Keratinocyte (primary cell): ENCODE results near the gene SH2D1B. TPM values are rescaled to one million over a fixed set of nuclear protein-coding genes. Genes with fewer than 3 reads are reported as not detected.

ENCODE experiments used
- DNase-seq: peaks from one replicate; pipeline ENCODE4 v3.0.0-alpha.2; 2011; ENCODE audit warnings: low read depth, missing footprints, low spot score
- FAIRE-seq: peaks from 2 replicates; lab custom pipeline; 2011; peaks lifted over from hg19 to GRCh38; lab: Jason Lieb, UNC
- H2AFZ ChIP-seq: 2 replicates; pipeline ENCODE4 v1.6.0; 2012; ENCODE audit warnings: low read length, control low read depth, inconsistent platforms; ENCODE audit not compliant: control insufficient read depth
- H3K27ac ChIP-seq: 2 replicates; pipeline ENCODE4 v1.5.1; 2011; ENCODE audit warnings: low read length; ENCODE audit not compliant: control insufficient read depth, insufficient read depth
- H3K27me3 ChIP-seq: 3 replicates; pipeline ENCODE4 v1.6.0; 2011; ENCODE audit warnings: low read length; ENCODE audit not compliant: control insufficient read depth, insufficient read depth; ENCODE audit errors: extremely low read depth
- H3K36me3 ChIP-seq, 2 experiments: 2 replicates in 1 of 2; 3 replicates in 1 of 2; pipeline ENCODE4 v1.5.1; 2011; ENCODE audit warnings: low read length in 2 of 2, mild to moderate bottlenecking in 1 of 2; ENCODE audit not compliant: control insufficient read depth in 2 of 2, insufficient read depth in 2 of 2; ENCODE audit errors: extremely low read depth in 1 of 2
- H3K4me1 ChIP-seq: 3 replicates; pipeline ENCODE4 v1.5.1; 2011; ENCODE audit warnings: low read length; ENCODE audit not compliant: control insufficient read depth, insufficient read depth; ENCODE audit errors: extremely low read depth
- H3K4me2 ChIP-seq: 3 replicates; pipeline ENCODE4 v1.6.0; 2011; ENCODE audit warnings: low read depth, low read length; ENCODE audit not compliant: control insufficient read depth, insufficient read depth; ENCODE audit errors: extremely low read depth
- H3K4me3 ChIP-seq, 3 experiments: fragments of 200-600 bp in 1 of 3; sonication (generic) in 1 of 3; 2 replicates in 2 of 3; 3 replicates in 1 of 3; pipeline ENCODE4 v1.5.1; 2011 to 2016; ENCODE audit warnings: low read length in 3 of 3, mild to moderate bottlenecking in 3 of 3, control low read depth in 2 of 3, inconsistent platforms in 1 of 3, low read depth in 1 of 3, mixed read lengths in 1 of 3, mixed run types in 1 of 3, moderate library complexity in 1 of 3; ENCODE audit not compliant: control insufficient read depth in 2 of 3, insufficient read depth in 2 of 3; ENCODE audit errors: extremely low read depth in 1 of 3
- H3K79me2 ChIP-seq: 2 replicates; pipeline ENCODE4 v1.6.0; 2012; ENCODE audit warnings: low read length; ENCODE audit not compliant: control insufficient read depth, insufficient read depth
- H3K9ac ChIP-seq: 3 replicates; pipeline ENCODE4 v1.6.0; 2011; ENCODE audit warnings: low read length; ENCODE audit not compliant: control insufficient read depth, insufficient read depth; ENCODE audit errors: extremely low read depth
- H3K9me1 ChIP-seq: 3 replicates; pipeline ENCODE4 v1.6.0; 2011; ENCODE audit warnings: low read length; ENCODE audit not compliant: control insufficient read depth, insufficient read depth; ENCODE audit errors: extremely low read depth
- H3K9me3 ChIP-seq: 2 replicates; pipeline ENCODE4 v1.5.1; 2012; ENCODE audit warnings: low read depth, low read length; ENCODE audit not compliant: control insufficient read depth
- H4K20me1 ChIP-seq: 3 replicates; pipeline ENCODE4 v1.6.0; 2011; ENCODE audit warnings: low read length; ENCODE audit not compliant: control insufficient read depth, insufficient read depth; ENCODE audit errors: extremely low read depth
- EZH2 ChIP-seq: IDR thresholded peaks from one replicate; pipeline ENCODE4 v1.6.1; 2012; ENCODE audit warnings: inconsistent platforms, mild to moderate bottlenecking, low read length, moderate library complexity
- dilution Hi-C: fragments of 300-500 bp; cut with MboI; formaldehyde crosslinking; loops from one replicate; pipeline ENCODE4 v1.7.0; 2020; ENCODE audit warnings: low sequenced_read_pairs; ENCODE audit not compliant: extremely low pct_ligation_motif_present
- polyA plus RNA-seq, 5 experiments: library from polyadenylated mRNA; depleted of rRNA in 3 of 5; stranded (reverse) in 3 of 5; stranded (forward) in 1 of 5; unstranded in 1 of 5; fragments of >200 nt; gene quantifications; 1 replicate in 1 of 5; 2 replicates in 3 of 5; 3 replicates in 1 of 5; pipeline versions ENCODE4 v1.2.1 to v1.2.3, GENCODE V29; 2011 to 2012; ENCODE audit warnings: missing spikeins in 2 of 5, low read depth in 1 of 5, low replicate concordance in 1 of 5
- TF ChIP-seq, protein P1 (sequence below), 3 experiments: IDR thresholded peaks in 1 of 3; conservative IDR thresholded peaks in 1 of 3; optimal IDR thresholded peaks in 1 of 3; 2 replicates in 2 of 3; 3 replicates in 1 of 3; pipeline versions ENCODE3 to v1.5.1; 2011; ENCODE audit warnings: low read length in 3 of 3, mild to moderate bottlenecking in 3 of 3, moderate library complexity in 2 of 3, control low read depth in 1 of 3, inconsistent platforms in 1 of 3; ENCODE audit not compliant: insufficient read depth in 2 of 3; ENCODE audit errors: extremely low read depth in 1 of 3

The SH2D1B gene
- polyA plus RNA-seq, 1 donor (not counting 4 experiments of a cell fraction or from before 2014, with no cell fraction given) = not detected

DNA sequence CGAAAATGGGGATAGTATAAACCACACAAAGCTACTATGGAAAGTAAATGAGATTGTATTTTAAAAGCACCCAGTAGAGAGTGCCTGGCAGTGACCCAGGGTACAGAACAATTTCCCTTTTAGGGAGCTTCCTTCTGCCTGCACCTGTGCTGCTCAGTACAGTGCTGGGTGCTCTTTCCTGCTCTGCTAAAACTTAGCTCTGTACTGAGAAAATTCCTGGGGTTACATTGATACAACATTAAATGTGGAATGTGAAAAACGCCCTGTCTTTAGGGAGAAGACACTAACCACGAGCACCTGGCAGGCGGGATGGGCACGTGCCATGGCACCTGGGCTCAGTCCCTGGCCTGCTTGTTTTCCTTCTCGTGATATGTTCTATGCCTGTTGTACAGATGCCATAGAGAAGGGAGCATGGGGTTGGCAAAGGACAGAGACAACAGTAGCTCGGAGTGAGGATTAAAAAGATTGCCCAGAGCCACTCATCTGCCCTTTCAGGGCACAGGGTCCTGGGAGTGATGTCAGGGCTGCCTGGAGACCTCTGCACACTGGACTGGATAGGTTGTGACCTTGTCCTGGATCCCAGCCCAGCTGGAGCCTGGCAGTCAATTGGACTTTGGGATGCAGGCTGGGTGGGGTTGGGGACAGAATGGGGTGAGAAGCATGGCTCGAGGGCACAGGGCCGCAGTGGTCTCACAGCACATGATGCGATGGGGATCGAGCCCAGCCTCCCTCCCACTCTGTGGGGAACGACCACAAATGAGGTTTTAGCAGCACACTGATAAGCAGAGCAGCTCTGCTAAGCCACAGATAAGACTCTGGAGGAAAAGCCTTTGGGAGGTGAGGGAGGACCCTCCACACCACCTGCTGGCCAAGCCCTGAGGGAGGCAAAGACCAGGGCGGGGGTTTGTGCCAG, 39.5 kb downstream of the SH2D1B start:
- H3K27ac ChIP-seq = peak overlapping the region; percentile 37
- no peak overlapping the region for H3K4me2 ChIP-seq
- no peak for TF ChIP-seq EZH2
- TF ChIP-seq, protein P1, sequence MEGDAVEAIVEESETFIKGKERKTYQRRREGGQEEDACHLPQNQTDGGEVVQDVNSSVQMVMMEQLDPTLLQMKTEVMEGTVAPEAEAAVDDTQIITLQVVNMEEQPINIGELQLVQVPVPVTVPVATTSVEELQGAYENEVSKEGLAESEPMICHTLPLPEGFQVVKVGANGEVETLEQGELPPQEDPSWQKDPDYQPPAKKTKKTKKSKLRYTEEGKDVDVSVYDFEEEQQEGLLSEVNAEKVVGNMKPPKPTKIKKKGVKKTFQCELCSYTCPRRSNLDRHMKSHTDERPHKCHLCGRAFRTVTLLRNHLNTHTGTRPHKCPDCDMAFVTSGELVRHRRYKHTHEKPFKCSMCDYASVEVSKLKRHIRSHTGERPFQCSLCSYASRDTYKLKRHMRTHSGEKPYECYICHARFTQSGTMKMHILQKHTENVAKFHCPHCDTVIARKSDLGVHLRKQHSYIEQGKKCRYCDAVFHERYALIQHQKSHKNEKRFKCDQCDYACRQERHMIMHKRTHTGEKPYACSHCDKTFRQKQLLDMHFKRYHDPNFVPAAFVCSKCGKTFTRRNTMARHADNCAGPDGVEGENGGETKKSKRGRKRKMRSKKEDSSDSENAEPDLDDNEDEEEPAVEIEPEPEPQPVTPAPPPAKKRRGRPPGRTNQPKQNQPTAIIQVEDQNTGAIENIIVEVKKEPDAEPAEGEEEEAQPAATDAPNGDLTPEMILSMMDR (optimal IDR thresholded peaks at IDR 0.05 in 1 of 3, IDR thresholded peaks at IDR 0.05 in 1 of 3, conservative IDR thresholded peaks at IDR 0.05 in 1 of 3; ENCODE audit: extremely low read depth in 1 of 3, insufficient read depth in 2 of 3, low read length in 3 of 3) = no peak

DNA sequence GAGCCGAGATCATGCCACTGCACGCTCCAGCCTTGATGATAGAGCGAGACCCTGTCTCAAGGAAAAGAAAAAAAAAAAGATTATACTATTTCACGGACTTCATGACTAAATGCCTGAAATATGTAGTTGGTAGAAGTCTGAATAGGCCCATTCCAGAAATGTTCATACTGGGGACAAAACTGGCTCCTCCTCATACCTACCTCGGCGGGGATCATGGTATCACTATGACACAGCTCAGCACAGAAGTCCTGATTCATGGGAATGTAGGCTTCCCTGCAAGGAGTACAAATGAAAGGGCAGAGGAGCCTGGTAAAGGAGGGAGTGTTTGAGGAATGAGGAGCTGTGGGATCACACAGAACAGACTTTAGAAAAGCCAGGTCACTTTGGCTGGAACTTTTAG, 40.3 kb downstream of the SH2D1B start:
- FAIRE-seq (no peak), DNase-seq (no peak)
- TF ChIP-seq, protein P1 (optimal IDR thresholded peaks at IDR 0.05 in 1 of 3, IDR thresholded peaks at IDR 0.05 in 1 of 3, conservative IDR thresholded peaks at IDR 0.05 in 1 of 3; ENCODE audit: extremely low read depth in 1 of 3, insufficient read depth in 2 of 3, low read length in 3 of 3) = no peak
- no peak for TF ChIP-seq EZH2
- peak overlapping the region; percentile 37 for H3K27ac ChIP-seq
- H3K36me3 ChIP-seq = no peaks in the 10 kb centered on the region
- no peak overlapping the region for H2AFZ ChIP-seq
- H3K4me3 ChIP-seq = no peak overlapping the region
- H3K9me1 ChIP-seq = no peaks in the 10 kb centered on the region
- dilution Hi-C loops = no loop called here
- H3K9ac ChIP-seq = no peak overlapping the region
- no peak overlapping the region for H3K4me2 ChIP-seq
- H3K9me3 ChIP-seq = no peaks in the 10 kb centered on the region
- no peaks in the 10 kb centered on the region for H3K27me3 ChIP-seq
- H3K4me1 ChIP-seq = peaks cover 29% of the 10 kb centered on the region
- no peaks in the 10 kb centered on the region for H3K79me2 ChIP-seq
- no peaks in the 10 kb centered on the region for H4K20me1 ChIP-seq

More for the DNA sequence above, 39.5 kb downstream of the SH2D1B start:
- FAIRE-seq (peak; percentile 32), DNase-seq (no peak)
- no peak overlapping the region for H2AFZ ChIP-seq
- H3K4me1 ChIP-seq = peaks cover 29% of the 10 kb centered on the region
- no peaks in the 10 kb centered on the region for H3K9me1 ChIP-seq
- dilution Hi-C loops = no loop called here
- no peaks in the 10 kb centered on the region for H3K79me2 ChIP-seq
- no peaks in the 10 kb centered on the region for H3K27me3 ChIP-seq
- no peak overlapping the region for H3K9ac ChIP-seq
- no peaks in the 10 kb centered on the region for H3K36me3 ChIP-seq
- no peaks in the 10 kb centered on the region for H4K20me1 ChIP-seq
- no peak overlapping the region for H3K4me3 ChIP-seq
- H3K9me3 ChIP-seq = no peaks in the 10 kb centered on the region
